ENCODE measurements around the gene MRPL36.

- no peak for TF ChIP-seq CTCF (IDR thresholded peaks at IDR 0.05; ENCODE audit: low read length)
- no peak for TF ChIP-seq EZH2 (optimal IDR thresholded peaks at IDR 0.05; ENCODE audit: low read depth, low read length)
Measured at GRCh38 chr5:1819458-1819857, 19.8 kb upstream of the MRPL36 start.
